RWPE2 (cell line): ENCODE data around the gene LPAR1.

Source experiments
- ATAC-seq: fragments of 200-7000 bp; cut with Tn5 transposase; 3 replicates; pipeline ENCODE4 v1.9.1; 2021; ENCODE audit warnings: low read depth
- DNase-seq: peaks from one replicate; pipeline ENCODE4 v3.0.0-alpha.2; 2020; ENCODE audit warnings: low spot score
- H3K27ac ChIP-seq: fragments of 450-650 bp; 2 replicates; pipeline ENCODE4 v1.5.1; 2017; ENCODE audit warnings: mild to moderate bottlenecking; ENCODE audit not compliant: poor library complexity, severe bottlenecking
- H3K27me3 ChIP-seq: fragments of 250-450 bp; sonication (Bioruptor Pico); 2 replicates; pipeline ENCODE4 v1.5.1; 2021; ENCODE audit warnings: mild to moderate bottlenecking, moderate library complexity; ENCODE audit not compliant: insufficient read depth, poor library complexity, severe bottlenecking
- H3K36me3 ChIP-seq: fragments of 250-450 bp; sonication (Bioruptor Pico); 2 replicates; pipeline ENCODE4 v1.5.1; 2020; ENCODE audit warnings: low read depth, mild to moderate bottlenecking, moderate library complexity
- H3K4me1 ChIP-seq: fragments of 250-450 bp; sonication (Bioruptor Pico); 2 replicates; pipeline ENCODE4 v1.5.1; 2021; ENCODE audit warnings: mild to moderate bottlenecking, moderate library complexity; ENCODE audit not compliant: insufficient read depth, poor library complexity, severe bottlenecking
- H3K4me3 ChIP-seq: fragments of 250-450 bp; sonication (Bioruptor Pico); 2 replicates; pipeline ENCODE4 v1.5.1; 2021; ENCODE audit warnings: mild to moderate bottlenecking, moderate library complexity; ENCODE audit not compliant: severe bottlenecking
- H3K9me3 ChIP-seq: fragments of 250-450 bp; sonication (Bioruptor Pico); 2 replicates; pipeline ENCODE4 v1.5.1; 2021; ENCODE audit warnings: mild to moderate bottlenecking, moderate library complexity; ENCODE audit not compliant: severe bottlenecking
- TF ChIP-seq, protein P1 (sequence below): fragments of 450-650 bp; IDR thresholded peaks from one replicate; pipeline ENCODE4 v1.5.1; 2017; ENCODE audit warnings: mild to moderate bottlenecking, moderate library complexity; ENCODE audit not compliant: poor library complexity, severe bottlenecking

Gene LPAR1

DNA sequence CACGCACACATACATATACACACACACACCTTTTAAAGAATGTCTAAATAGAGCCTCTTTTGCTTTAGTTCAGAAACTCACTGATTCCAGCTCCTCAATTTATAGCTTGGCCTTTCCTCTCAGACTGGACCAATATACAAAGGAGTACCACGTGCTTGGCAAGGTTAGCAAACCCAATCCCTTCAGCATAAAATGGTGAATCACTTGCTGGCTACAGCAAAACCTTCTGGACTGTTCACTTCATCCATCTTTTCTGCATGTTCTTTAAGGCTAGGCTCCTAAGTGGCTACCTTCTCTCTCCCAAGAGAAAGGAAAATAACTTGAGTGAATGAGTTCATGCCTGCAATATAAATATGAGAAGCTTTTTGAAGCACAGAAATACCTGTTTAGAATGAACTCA lies 109.7 kb downstream of the LPAR1 start:
- H3K9me3 ChIP-seq = no peaks in the 10 kb centered on the region
- ATAC-seq = no peak
- DNase-seq = no peak

DNA sequence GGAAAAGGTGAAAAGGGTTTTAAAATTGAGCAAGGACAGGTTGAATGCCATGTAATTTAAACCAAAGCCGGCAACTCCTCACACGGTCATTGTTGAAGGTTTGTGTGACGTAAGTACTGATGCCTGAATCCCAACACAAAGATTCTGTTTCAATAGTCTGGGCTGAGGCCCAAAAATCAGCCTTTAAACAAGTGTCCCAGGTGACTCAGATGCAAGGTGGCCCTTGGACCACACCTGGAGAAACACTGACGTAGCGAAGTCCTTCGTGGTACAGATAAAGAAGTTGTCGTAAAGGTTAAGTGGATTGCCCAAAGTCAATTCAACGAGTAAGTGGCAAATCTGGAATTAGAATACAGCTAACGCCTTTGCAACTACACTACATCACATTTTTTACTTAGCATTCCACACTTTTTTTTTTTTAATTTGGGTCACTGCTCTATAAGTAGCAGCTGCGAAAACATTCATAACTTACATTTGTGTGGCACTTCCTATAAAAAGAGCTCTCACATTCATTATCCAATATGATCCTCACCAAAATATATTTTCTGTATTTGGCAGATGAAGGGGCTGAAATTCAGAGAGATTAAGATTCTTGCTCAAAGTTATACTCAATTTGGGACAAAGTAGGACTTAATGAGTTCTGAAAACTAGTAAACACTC lies 111.3 kb downstream of the LPAR1 start:
- Histone ChIP-seq H3K4me1 (peaks cover 6% of the 10 kb centered on the region), H3K27me3 (no peaks in the 10 kb centered on the region), H3K27ac (no peak overlapping the region), H3K9me3 (no peaks in the 10 kb centered on the region), H3K36me3 (peaks cover 13% of the 10 kb centered on the region; the same call in 1 of the 2 replicates), H3K4me3 (no peak overlapping the region)
- TF ChIP-seq, protein P1, sequence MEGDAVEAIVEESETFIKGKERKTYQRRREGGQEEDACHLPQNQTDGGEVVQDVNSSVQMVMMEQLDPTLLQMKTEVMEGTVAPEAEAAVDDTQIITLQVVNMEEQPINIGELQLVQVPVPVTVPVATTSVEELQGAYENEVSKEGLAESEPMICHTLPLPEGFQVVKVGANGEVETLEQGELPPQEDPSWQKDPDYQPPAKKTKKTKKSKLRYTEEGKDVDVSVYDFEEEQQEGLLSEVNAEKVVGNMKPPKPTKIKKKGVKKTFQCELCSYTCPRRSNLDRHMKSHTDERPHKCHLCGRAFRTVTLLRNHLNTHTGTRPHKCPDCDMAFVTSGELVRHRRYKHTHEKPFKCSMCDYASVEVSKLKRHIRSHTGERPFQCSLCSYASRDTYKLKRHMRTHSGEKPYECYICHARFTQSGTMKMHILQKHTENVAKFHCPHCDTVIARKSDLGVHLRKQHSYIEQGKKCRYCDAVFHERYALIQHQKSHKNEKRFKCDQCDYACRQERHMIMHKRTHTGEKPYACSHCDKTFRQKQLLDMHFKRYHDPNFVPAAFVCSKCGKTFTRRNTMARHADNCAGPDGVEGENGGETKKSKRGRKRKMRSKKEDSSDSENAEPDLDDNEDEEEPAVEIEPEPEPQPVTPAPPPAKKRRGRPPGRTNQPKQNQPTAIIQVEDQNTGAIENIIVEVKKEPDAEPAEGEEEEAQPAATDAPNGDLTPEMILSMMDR = no peak
- ATAC-seq (no peak), DNase-seq (no peak)

More for the DNA sequence above, 109.7 kb downstream of the LPAR1 start:
- Histone ChIP-seq H3K27ac (no peak overlapping the region), H3K36me3 (peaks cover 9% of the 10 kb centered on the region; the same call in 1 of the 2 replicates), H3K4me3 (no peak overlapping the region), H3K27me3 (no peaks in the 10 kb centered on the region), H3K4me1 (no peaks in the 10 kb centered on the region)
- TF ChIP-seq, protein P1 = no peak

- no peak overlapping the region for H3K4me3 ChIP-seq
- H3K27me3 ChIP-seq = no peaks in the 10 kb centered on the region
- peaks cover 13% of the 10 kb centered on the region; the same call in 1 of the 2 replicates for H3K36me3 ChIP-seq
- H3K27ac ChIP-seq = no peak overlapping the region
- TF ChIP-seq, protein P1 = no peak
- peaks cover 31% of the 10 kb centered on the region for H3K4me1 ChIP-seq
- DNase-seq = no peak
- no peaks in the 10 kb centered on the region for H3K9me3 ChIP-seq
- no peak for ATAC-seq
Observed at GRCh38 chr9:110923601-110924000, 114.7 kb downstream of the LPAR1 start.

DNA sequence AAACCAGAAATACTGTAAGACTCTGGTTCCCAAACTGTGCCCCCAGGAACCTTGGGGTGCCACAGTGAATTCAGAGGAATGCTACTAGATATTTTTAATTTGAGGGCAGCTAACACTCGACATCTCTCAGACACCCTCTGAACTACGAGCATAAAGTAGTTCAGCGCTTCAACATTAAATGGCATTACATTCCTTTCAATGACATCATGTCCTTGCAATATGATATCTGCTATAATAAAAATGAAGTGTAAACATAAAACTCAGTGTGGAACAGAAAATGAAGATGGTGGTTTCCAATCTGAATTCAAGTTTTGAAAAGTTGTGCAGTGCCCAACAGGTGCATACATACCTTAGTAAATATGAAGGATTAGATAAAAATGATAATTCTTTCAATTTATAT lies 116.1 kb downstream of the LPAR1 start:
- Histone ChIP-seq H3K9me3 (no peaks in the 10 kb centered on the region), H3K36me3 (peaks cover 11% of the 10 kb centered on the region; the same call in 1 of the 2 replicates), H3K4me3 (no peak overlapping the region), H3K27me3 (no peaks in the 10 kb centered on the region), H3K27ac (no peak overlapping the region), H3K4me1 (peaks cover 40% of the 10 kb centered on the region)
- no peak for ATAC-seq
- TF ChIP-seq, protein P1 = no peak
- no peak for DNase-seq

DNA sequence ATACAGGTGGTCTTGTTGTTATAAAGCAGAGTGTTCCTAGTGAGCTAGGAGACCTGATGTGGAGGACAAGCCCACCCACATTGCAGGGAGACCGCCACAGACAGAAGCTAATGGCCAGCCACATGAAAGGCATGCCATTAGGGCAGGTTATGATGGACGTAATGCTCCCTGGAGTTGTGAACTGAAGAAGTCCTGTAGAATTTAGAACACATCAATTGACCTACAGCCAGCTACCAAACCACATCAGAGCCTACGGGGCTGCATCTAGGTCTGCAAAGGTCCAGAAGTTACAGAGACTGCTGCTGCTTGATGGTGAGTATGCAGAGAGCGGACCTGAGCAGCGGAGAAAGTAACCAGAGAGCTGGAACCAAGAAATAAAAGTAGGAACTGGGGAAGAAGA lies 116.6 kb downstream of the LPAR1 start:
- TF ChIP-seq, protein P1 = no peak
- Histone ChIP-seq H3K27ac (peak overlapping the region; percentile 90), H3K27me3 (no peaks in the 10 kb centered on the region), H3K4me1 (peaks cover 40% of the 10 kb centered on the region), H3K36me3 (peaks cover 7% of the 10 kb centered on the region; the same call in 1 of the 2 replicates), H3K9me3 (no peaks in the 10 kb centered on the region), H3K4me3 (no peak overlapping the region)
- DNase-seq (no peak), ATAC-seq (no peak)
